ENCODE measurements around the gene CACNA2D2.

CACNA2D2 gene

DNA sequence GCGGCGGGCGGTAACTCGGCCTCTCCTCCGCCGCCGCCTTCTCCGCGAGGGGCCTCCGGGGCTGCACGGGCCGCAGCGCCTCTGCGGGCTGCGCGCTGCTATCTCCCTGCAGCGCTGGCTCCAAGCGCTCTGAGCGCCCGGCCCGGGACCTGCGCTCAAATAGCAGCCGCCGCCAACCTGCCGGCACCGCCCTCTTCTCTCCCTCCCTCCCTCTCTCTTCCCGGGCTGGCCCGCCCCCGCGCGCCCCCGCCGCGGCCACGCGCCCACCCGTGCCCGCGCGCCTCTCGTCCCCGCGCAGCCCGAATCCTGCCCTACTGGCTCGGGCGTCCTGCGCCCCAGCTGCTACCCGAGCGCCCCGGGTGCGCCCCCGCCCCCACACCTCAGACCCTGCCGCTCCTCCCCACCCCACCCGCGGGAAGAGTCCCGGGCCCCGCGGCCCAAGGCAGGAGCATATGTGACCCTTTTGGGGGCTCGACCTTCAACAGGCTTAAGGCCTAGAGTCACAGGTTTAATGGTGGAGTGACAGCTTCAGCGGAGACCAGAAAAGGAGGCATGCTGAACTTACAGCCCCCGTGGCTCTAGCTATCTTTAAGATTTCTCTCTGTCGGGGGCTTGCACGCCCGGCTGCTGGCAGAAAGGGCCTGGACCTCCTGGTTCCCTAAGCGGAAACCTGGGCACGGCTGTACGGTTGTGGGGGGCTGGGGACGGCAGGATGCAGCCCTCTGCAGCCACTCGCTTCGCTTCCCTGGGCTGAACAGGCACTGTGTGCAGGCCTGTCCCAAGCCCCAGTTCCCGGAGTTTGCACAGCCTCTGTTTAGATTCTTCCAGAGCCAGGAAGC, at the start of gene CACNA2D2:
TSS of gene CACNA2D2 (minus strand) at position 131 of the 839 bp plus-strand sequence. CDS start 211 bp downstream, outside the sequence.
- POLR2A ChIA-PET = no interaction called here
- CTCF ChIA-PET = interaction anchor here (1.1 kb wide), 1 partner anchor 8 kb away, joined by 3 read pairs; no protein-coding TSS in a partner anchor
- Histone ChIP-seq H3K9me3 (ENCODE audit: control insufficient read depth, insufficient read depth, low read depth, low read length) (no peaks in the 10 kb centered on the region), H3K4me3 (ENCODE audit: low read depth, low read length) (peak within 1 kb of the TSS; percentile 51), H3K36me3 (ENCODE audit: control insufficient read depth in 2 of 2, insufficient read depth in 1 of 2, low read length in 2 of 2) (no peaks in the 10 kb centered on the region), H3K4me1 (ENCODE audit: control insufficient read depth, insufficient read depth, low read length) (no peaks in the 10 kb centered on the region), H3K27ac (ENCODE audit: extremely low read depth, low read depth, low read length) (no peak within 1 kb of the TSS; the same call in 1 of the 2 replicates)
- TF ChIP-seq ZNF366 (tag by site-specific recombination; conservative IDR thresholded peaks at IDR 0.05) (no peak), ZBTB17 (tag by site-specific recombination; IDR thresholded peaks at IDR 0.05) (peak; percentile 53; the same call in 1 of the 2 replicates), ZNF677 (tag by site-specific recombination; IDR thresholded peaks at IDR 0.05) (no peak), ZNF701 (tag by site-specific recombination; IDR thresholded peaks at IDR 0.05) (no peak), ZNF146 (tag by site-specific recombination; IDR thresholded peaks at IDR 0.05) (no peak), ZNF776 (tag by site-specific recombination; IDR thresholded peaks at IDR 0.05; ENCODE audit: borderline replicate concordance) (no peak), ZNF223 (tag by site-specific recombination; IDR thresholded peaks at IDR 0.05) (no peak), ZNF658 (tag by site-specific recombination; IDR thresholded peaks at IDR 0.05) (no peak), ZNF114 (tag by site-specific recombination; IDR thresholded peaks at IDR 0.05) (no peak), ZNF624 (tag by site-specific recombination; IDR thresholded peaks at IDR 0.05) (no peak), ZNF416 (tag by site-specific recombination; IDR thresholded peaks at IDR 0.05) (no peak), ZBTB8A (tag by site-specific recombination; IDR thresholded peaks at IDR 0.05) (peak; percentile 47; the same call in 1 of the 2 replicates), ZNF423 (tag by site-specific recombination; IDR thresholded peaks at IDR 0.05) (no peak), KLF9 (tag by site-specific recombination; IDR thresholded peaks at IDR 0.05; ENCODE audit: low read depth) (0 out of 2 replicates have a peak, but pooled peaks have one; percentile 38), ZNF596 (tag by site-specific recombination; IDR thresholded peaks at IDR 0.05) (no peak), ZBTB20 (tag by site-specific recombination; IDR thresholded peaks at IDR 0.05) (peak; percentile 29; the same call in 1 of the 2 replicates), IKZF3 (tag by site-specific recombination; IDR thresholded peaks at IDR 0.05) (no peak), SP2 (tag by site-specific recombination; IDR thresholded peaks at IDR 0.05) (peak; percentile 43; the same call in 1 of the 2 replicates), SCRT2 (tag by site-specific recombination; IDR thresholded peaks at IDR 0.05) (peak; percentile 30; the same call in 1 of the 2 replicates)
- TF ChIP-seq, protein P1, sequence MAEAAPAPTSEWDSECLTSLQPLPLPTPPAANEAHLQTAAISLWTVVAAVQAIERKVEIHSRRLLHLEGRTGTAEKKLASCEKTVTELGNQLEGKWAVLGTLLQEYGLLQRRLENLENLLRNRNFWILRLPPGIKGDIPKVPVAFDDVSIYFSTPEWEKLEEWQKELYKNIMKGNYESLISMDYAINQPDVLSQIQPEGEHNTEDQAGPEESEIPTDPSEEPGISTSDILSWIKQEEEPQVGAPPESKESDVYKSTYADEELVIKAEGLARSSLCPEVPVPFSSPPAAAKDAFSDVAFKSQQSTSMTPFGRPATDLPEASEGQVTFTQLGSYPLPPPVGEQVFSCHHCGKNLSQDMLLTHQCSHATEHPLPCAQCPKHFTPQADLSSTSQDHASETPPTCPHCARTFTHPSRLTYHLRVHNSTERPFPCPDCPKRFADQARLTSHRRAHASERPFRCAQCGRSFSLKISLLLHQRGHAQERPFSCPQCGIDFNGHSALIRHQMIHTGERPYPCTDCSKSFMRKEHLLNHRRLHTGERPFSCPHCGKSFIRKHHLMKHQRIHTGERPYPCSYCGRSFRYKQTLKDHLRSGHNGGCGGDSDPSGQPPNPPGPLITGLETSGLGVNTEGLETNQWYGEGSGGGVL (tag by site-specific recombination; IDR thresholded peaks at IDR 0.05) = peak; percentile 18; the same call in 1 of the 2 replicates
- TF ChIP-seq, protein P2, sequence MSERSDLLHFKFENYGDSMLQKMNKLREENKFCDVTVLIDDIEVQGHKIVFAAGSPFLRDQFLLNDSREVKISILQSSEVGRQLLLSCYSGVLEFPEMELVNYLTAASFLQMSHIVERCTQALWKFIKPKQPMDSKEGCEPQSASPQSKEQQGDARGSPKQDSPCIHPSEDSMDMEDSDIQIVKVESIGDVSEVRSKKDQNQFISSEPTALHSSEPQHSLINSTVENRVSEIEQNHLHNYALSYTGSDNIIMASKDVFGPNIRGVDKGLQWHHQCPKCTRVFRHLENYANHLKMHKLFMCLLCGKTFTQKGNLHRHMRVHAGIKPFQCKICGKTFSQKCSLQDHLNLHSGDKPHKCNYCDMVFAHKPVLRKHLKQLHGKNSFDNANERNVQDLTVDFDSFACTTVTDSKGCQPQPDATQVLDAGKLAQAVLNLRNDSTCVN (tag by site-specific recombination; optimal IDR thresholded peaks at IDR 0.05) = peak; percentile 45
- TF ChIP-seq, protein P3, sequence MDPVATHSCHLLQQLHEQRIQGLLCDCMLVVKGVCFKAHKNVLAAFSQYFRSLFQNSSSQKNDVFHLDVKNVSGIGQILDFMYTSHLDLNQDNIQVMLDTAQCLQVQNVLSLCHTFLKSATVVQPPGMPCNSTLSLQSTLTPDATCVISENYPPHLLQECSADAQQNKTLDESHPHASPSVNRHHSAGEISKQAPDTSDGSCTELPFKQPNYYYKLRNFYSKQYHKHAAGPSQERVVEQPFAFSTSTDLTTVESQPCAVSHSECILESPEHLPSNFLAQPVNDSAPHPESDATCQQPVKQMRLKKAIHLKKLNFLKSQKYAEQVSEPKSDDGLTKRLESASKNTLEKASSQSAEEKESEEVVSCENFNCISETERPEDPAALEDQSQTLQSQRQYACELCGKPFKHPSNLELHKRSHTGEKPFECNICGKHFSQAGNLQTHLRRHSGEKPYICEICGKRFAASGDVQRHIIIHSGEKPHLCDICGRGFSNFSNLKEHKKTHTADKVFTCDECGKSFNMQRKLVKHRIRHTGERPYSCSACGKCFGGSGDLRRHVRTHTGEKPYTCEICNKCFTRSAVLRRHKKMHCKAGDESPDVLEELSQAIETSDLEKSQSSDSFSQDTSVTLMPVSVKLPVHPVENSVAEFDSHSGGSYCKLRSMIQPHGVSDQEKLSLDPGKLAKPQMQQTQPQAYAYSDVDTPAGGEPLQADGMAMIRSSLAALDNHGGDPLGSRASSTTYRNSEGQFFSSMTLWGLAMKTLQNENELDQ (tag by site-specific recombination; IDR thresholded peaks at IDR 0.05; ENCODE audit: low read depth) = no peak

Data from HEK293 (cell line).